HEK293 (cell line): ENCODE data around the gene BLACAT1.

ENCODE experiments used
- BCL11A ChIP-seq: fragments of 450-650 bp; formaldehyde crosslinking; IDR thresholded peaks from 2 replicates; pipeline ENCODE4 v1.5.1; 2016; ENCODE audit warnings: low read depth, missing biosample characterization, missing genetic modification characterization
- EGR2 ChIP-seq: fragments of 450-650 bp; formaldehyde crosslinking; IDR thresholded peaks from 2 replicates; pipeline ENCODE4 v1.5.1; 2016; ENCODE audit warnings: low read depth, missing biosample characterization, missing genetic modification characterization
- GFI1B ChIP-seq: fragments of 450-650 bp; formaldehyde crosslinking; IDR thresholded peaks from 2 replicates; pipeline ENCODE4 v1.5.1; 2016; ENCODE audit warnings: missing biosample characterization, missing genetic modification characterization
- GLI4 ChIP-seq: fragments of 450-650 bp; formaldehyde crosslinking; IDR thresholded peaks from 2 replicates; pipeline ENCODE4 v1.5.1; 2016; ENCODE audit warnings: missing biosample characterization, missing genetic modification characterization
- GLIS1 ChIP-seq: fragments of 450-650 bp; formaldehyde crosslinking; IDR thresholded peaks from 2 replicates; pipeline ENCODE4 v1.5.1; 2016; ENCODE audit warnings: missing biosample characterization, missing genetic modification characterization
- KLF7 ChIP-seq: fragments of 450-650 bp; formaldehyde crosslinking; IDR thresholded peaks from 2 replicates; pipeline ENCODE4 v1.5.1; 2016; ENCODE audit warnings: missing biosample characterization, missing genetic modification characterization, borderline replicate concordance
- SCRT1 ChIP-seq: fragments of 450-650 bp; formaldehyde crosslinking; IDR thresholded peaks from 2 replicates; pipeline ENCODE4 v1.5.1; 2016; ENCODE audit warnings: missing biosample characterization, missing genetic modification characterization, borderline replicate concordance
- SP7 ChIP-seq: fragments of 450-650 bp; formaldehyde crosslinking; IDR thresholded peaks from 2 replicates; pipeline ENCODE4 v1.5.1; 2016; ENCODE audit warnings: missing biosample characterization, missing genetic modification characterization
- ZBTB1 ChIP-seq: fragments of 450-650 bp; formaldehyde crosslinking; IDR thresholded peaks from 2 replicates; pipeline ENCODE4 v1.5.1; 2016; ENCODE audit warnings: missing biosample characterization, missing genetic modification characterization
- ZBTB20 ChIP-seq: fragments of 450-650 bp; formaldehyde crosslinking; IDR thresholded peaks from 2 replicates; pipeline ENCODE4 v1.5.1; 2016; ENCODE audit warnings: missing biosample characterization, missing genetic modification characterization
- ZBTB48 ChIP-seq: fragments of 450-650 bp; formaldehyde crosslinking; IDR thresholded peaks from 2 replicates; pipeline ENCODE4 v1.5.1; 2016; ENCODE audit warnings: missing biosample characterization, missing genetic modification characterization
- ZFHX2 ChIP-seq: fragments of 450-650 bp; formaldehyde crosslinking; conservative IDR thresholded peaks from 2 replicates; pipeline ENCODE4 v1.5.1; 2016; ENCODE audit warnings: missing biosample characterization, missing genetic modification characterization
- ZNF155 ChIP-seq: fragments of 450-650 bp; formaldehyde crosslinking; IDR thresholded peaks from 2 replicates; pipeline ENCODE4 v1.5.1; 2016; ENCODE audit warnings: missing biosample characterization, missing genetic modification characterization
- ZNF202 ChIP-seq: fragments of 450-650 bp; formaldehyde crosslinking; IDR thresholded peaks from 2 replicates; pipeline ENCODE4 v1.5.1; 2016; ENCODE audit warnings: missing biosample characterization, missing genetic modification characterization, borderline replicate concordance
- ZNF266 ChIP-seq: fragments of 450-650 bp; formaldehyde crosslinking; IDR thresholded peaks from 2 replicates; pipeline ENCODE4 v1.5.1; 2016; ENCODE audit warnings: missing biosample characterization, missing genetic modification characterization, low read depth
- ZNF302 ChIP-seq: fragments of 450-650 bp; formaldehyde crosslinking; IDR thresholded peaks from 2 replicates; pipeline ENCODE4 v1.5.1; 2016; ENCODE audit warnings: missing biosample characterization, missing genetic modification characterization, low read depth
- ZNF600 ChIP-seq: fragments of 450-650 bp; formaldehyde crosslinking; IDR thresholded peaks from 2 replicates; pipeline ENCODE4 v1.5.1; 2016; ENCODE audit warnings: missing biosample characterization, missing genetic modification characterization
- ZNF660 ChIP-seq: fragments of 450-650 bp; IDR thresholded peaks from 2 replicates; pipeline ENCODE4 v1.5.1; 2018; ENCODE audit warnings: missing biosample characterization, mild to moderate bottlenecking, missing genetic modification characterization
- ZNF837 ChIP-seq: fragments of 450-650 bp; formaldehyde crosslinking; IDR thresholded peaks from 2 replicates; pipeline ENCODE4 v1.5.1; 2016; ENCODE audit warnings: missing biosample characterization, missing genetic modification characterization
- TF ChIP-seq, protein P1 (sequence below): fragments of 450-650 bp; formaldehyde crosslinking; conservative IDR thresholded peaks from 2 replicates; pipeline ENCODE4 v1.5.1; 2016; ENCODE audit warnings: low read depth, missing biosample characterization, missing genetic modification characterization
- TF ChIP-seq, protein P2 (sequence below): fragments of 450-650 bp; formaldehyde crosslinking; IDR thresholded peaks from 2 replicates; pipeline ENCODE4 v1.5.1; 2017; ENCODE audit warnings: missing biosample characterization, missing genetic modification characterization
- TF ChIP-seq, protein P3 (sequence below): fragments of 450-650 bp; formaldehyde crosslinking; IDR thresholded peaks from 2 replicates; pipeline ENCODE4 v1.5.1; 2016; ENCODE audit warnings: missing biosample characterization, missing genetic modification characterization
- TF ChIP-seq, protein P4 (sequence below): fragments of 450-650 bp; formaldehyde crosslinking; IDR thresholded peaks from 2 replicates; pipeline ENCODE4 v1.5.1; 2016; ENCODE audit warnings: missing biosample characterization, missing genetic modification characterization

BLACAT1 gene

DNA sequence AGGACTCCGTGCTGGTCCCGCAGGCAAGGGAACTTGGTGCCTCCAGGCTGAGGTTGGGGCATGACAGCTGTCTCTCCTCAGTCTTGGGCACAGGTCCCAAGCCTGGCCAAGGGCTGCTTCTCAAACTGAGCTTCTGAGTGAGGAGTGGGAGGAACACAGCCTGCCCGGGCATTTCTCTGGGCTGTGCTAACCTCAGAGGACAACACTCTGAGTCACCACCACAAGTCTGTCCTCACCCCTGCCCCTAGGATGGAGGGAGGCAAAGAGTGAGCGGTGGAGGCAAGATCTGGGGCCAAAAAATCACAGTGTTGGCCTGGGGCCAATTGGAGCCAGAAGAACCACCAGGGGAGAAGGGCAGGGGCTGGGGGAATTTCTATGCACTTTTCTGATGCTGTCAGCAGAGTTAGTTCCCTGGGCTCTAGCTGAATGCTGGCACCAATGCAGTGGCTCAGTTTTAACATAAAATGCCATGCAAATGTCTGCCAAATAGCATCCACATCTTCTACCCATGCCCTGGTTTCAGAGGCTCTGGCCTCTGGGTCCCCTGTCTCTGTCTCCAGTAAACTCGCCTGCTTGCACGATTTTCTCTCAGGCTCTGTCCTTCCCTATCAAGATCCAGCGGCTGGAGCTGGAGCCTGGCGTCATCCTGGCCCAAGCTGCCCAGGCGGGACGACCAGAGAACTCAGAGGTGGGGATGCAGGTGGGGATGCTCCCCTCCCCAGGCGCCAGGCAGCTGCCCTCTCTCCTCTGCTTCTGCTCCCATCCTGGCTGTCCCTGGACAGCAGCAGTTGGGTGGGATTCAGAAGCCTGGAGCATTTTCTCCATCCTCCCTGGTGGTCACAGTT, 37.6 kb upstream of the BLACAT1 start (continued):
- TF ChIP-seq, protein P1, sequence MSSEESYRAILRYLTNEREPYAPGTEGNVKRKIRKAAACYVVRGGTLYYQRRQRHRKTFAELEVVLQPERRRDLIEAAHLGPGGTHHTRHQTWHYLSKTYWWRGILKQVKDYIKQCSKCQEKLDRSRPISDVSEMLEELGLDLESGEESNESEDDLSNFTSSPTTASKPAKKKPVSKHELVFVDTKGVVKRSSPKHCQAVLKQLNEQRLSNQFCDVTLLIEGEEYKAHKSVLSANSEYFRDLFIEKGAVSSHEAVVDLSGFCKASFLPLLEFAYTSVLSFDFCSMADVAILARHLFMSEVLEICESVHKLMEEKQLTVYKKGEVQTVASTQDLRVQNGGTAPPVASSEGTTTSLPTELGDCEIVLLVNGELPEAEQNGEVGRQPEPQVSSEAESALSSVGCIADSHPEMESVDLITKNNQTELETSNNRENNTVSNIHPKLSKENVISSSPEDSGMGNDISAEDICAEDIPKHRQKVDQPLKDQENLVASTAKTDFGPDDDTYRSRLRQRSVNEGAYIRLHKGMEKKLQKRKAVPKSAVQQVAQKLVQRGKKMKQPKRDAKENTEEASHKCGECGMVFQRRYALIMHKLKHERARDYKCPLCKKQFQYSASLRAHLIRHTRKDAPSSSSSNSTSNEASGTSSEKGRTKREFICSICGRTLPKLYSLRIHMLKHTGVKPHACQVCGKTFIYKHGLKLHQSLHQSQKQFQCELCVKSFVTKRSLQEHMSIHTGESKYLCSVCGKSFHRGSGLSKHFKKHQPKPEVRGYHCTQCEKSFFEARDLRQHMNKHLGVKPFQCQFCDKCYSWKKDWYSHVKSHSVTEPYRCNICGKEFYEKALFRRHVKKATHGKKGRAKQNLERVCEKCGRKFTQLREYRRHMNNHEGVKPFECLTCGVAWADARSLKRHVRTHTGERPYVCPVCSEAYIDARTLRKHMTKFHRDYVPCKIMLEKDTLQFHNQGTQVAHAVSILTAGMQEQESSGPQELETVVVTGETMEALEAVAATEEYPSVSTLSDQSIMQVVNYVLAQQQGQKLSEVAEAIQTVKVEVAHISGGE (tag by site-specific recombination) = no peak
- TF ChIP-seq SCRT1 (tag by site-specific recombination) (no peak), GLI4 (tag by site-specific recombination) (no peak), ZBTB20 (tag by site-specific recombination) (0 out of 2 replicates have a peak, but pooled peaks have one; percentile 25), ZNF600 (tag by site-specific recombination) (0 out of 2 replicates have a peak, but pooled peaks have one; percentile 19), ZBTB1 (no peak), ZNF266 (tag by site-specific recombination) (no peak), GFI1B (tag by site-specific recombination) (peak; percentile 81), EGR2 (tag by site-specific recombination) (no peak; the same call in 1 of the 2 replicates), ZBTB48 (tag by site-specific recombination) (peak; percentile 81), ZNF155 (tag by site-specific recombination) (no peak), BCL11A (no peak), ZNF837 (tag by site-specific recombination) (no peak), ZNF660 (peak; percentile 97), ZNF202 (tag by site-specific recombination) (no peak), GLIS1 (tag by site-specific recombination) (peak; percentile 78), ZNF302 (tag by site-specific recombination) (no peak), KLF7 (tag by site-specific recombination) (no peak), ZFHX2 (peak; percentile 69), SP7 (tag by site-specific recombination) (peak; percentile 79)
- TF ChIP-seq, protein P2, sequence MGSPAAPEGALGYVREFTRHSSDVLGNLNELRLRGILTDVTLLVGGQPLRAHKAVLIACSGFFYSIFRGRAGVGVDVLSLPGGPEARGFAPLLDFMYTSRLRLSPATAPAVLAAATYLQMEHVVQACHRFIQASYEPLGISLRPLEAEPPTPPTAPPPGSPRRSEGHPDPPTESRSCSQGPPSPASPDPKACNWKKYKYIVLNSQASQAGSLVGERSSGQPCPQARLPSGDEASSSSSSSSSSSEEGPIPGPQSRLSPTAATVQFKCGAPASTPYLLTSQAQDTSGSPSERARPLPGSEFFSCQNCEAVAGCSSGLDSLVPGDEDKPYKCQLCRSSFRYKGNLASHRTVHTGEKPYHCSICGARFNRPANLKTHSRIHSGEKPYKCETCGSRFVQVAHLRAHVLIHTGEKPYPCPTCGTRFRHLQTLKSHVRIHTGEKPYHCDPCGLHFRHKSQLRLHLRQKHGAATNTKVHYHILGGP (tag by site-specific recombination) = no peak
- TF ChIP-seq, protein P3, sequence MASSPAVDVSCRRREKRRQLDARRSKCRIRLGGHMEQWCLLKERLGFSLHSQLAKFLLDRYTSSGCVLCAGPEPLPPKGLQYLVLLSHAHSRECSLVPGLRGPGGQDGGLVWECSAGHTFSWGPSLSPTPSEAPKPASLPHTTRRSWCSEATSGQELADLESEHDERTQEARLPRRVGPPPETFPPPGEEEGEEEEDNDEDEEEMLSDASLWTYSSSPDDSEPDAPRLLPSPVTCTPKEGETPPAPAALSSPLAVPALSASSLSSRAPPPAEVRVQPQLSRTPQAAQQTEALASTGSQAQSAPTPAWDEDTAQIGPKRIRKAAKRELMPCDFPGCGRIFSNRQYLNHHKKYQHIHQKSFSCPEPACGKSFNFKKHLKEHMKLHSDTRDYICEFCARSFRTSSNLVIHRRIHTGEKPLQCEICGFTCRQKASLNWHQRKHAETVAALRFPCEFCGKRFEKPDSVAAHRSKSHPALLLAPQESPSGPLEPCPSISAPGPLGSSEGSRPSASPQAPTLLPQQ (tag by site-specific recombination) = peak; percentile 20; the same call in 1 of the 2 replicates
- TF ChIP-seq, protein P4, sequence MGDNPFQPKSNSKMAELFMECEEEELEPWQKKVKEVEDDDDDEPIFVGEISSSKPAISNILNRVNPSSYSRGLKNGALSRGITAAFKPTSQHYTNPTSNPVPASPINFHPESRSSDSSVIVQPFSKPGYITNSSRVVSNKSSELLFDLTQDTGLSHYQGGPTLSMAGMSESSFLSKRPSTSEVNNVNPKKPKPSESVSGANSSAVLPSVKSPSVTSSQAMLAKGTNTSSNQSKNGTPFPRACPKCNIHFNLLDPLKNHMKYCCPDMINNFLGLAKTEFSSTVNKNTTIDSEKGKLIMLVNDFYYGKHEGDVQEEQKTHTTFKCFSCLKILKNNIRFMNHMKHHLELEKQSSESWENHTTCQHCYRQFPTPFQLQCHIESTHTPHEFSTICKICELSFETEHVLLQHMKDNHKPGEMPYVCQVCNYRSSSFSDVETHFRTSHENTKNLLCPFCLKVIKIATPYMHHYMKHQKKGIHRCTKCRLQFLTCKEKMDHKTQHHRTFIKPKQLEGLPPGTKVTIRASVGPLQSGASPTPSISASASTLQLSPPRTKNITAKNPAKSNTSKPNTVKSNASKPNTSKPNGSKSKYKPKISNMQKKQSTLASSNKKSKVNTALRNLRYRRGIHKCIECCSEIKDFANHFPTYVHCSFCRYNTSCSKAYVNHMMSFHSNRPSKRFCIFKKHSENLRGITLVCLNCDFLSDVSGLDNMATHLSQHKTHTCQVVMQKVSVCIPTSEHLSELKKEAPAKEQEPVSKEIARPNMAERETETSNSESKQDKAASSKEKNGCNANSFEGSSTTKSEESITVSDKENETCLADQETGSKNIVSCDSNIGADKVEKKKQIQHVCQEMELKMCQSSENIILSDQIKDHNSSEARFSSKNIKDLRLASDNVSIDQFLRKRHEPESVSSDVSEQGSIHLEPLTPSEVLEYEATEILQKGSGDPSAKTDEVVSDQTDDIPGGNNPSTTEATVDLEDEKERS = no peak
- TF ChIP-seq, all 188 proteins: peak for 17
